GM12892 (cell line): ENCODE measurements around the gene SAP30BP.
A peak's percentile ranks its signal among the peaks of the same experiment; 100 is the strongest.

Experiments used
- DNase-seq: peaks from one replicate; pipeline ENCODE4 v3.0.0; 2011; ENCODE audit not compliant: insufficient read length
- FAIRE-seq: peaks from 2 replicates; lab custom pipeline; 2011; peaks lifted over from hg19 to GRCh38; lab: Jason Lieb, UNC
- POLR2A ChIP-seq: IDR thresholded peaks from 2 replicates; pipeline ENCODE4 v1.6.1; 2011; ENCODE audit warnings: low read depth, low read length, control low read depth
- POLR2AphosphoS5 ChIP-seq: IDR thresholded peaks from 2 replicates; pipeline ENCODE4 v1.6.1; 2011; ENCODE audit warnings: low read depth, low read length, control low read depth
- TAF1 ChIP-seq: IDR thresholded peaks from 2 replicates; pipeline ENCODE4 v1.6.1; 2011; ENCODE audit warnings: low read depth, mild to moderate bottlenecking, control low read depth, low read length, borderline replicate concordance

SAP30BP gene

DNA sequence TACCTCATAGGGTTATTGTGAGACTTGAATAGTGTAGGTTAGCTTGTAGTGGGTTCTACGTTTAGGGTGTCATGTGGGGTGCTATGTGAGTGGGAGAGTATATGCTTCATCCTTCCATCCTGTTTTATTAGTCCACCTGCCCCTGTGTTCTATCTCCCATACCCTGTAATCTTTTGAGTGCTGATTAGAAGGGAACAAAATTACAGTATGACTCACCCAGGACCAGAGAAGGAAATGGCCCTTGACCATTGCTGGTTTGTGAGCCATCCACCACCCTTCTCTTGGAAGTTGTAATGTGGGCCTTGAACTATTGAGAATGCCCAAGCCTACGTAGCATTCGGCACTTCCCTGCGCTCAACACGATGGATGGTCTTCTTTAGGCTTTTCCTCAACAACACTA is 17.1 kb downstream of the SAP30BP start:
- TF ChIP-seq TAF1 (no peak), POLR2AphosphoS5 (no peak)
- FAIRE-seq = no peak
- no peak for DNase-seq

DNA sequence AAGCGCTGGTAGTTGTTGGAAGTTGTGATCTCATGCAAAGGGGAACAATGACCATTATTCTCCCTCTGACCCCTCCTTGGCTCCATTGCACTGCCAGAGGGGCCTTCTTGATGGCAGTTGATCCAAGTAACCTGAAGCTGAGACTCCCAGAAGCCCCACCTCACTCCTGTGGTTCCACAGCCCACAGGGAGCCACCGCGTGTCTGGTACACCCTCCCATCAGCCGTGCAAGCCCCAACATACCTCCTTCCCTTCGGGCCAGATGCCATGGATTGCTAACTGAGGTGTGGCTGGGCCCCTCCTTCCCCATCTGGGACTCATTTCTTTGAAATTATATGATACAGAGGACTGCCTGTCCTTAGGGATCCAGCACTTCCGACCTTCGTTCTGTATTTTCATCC is 17.8 kb downstream of the SAP30BP start:
- no peak for FAIRE-seq
- TF ChIP-seq POLR2AphosphoS5 = no peak
- TF ChIP-seq POLR2A = no peak
- no peak for DNase-seq

DNA sequence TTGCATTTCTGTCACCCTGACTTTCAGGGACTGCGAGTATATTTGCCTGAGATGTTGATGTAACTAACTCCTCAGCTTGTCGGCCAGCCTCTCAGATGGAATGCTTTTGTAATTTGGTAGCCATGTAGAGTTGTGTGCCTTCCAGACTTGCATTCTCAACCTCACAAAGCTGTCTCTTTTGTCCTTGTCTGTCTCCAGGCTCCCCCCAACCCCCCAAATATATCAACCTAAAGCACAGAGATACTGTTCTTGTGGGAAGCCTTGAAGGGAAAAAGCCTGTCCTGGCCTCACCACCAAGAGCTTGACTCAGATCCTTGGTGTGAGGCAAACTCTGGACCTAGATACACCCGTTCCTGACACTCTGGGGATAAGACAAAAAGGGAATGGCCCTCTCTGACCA is 18.4 kb downstream of the SAP30BP start:
- FAIRE-seq = no peak
- no peak for DNase-seq
- no peak for TF ChIP-seq POLR2A
- no peak for TF ChIP-seq TAF1
- TF ChIP-seq POLR2AphosphoS5 = no peak

DNA sequence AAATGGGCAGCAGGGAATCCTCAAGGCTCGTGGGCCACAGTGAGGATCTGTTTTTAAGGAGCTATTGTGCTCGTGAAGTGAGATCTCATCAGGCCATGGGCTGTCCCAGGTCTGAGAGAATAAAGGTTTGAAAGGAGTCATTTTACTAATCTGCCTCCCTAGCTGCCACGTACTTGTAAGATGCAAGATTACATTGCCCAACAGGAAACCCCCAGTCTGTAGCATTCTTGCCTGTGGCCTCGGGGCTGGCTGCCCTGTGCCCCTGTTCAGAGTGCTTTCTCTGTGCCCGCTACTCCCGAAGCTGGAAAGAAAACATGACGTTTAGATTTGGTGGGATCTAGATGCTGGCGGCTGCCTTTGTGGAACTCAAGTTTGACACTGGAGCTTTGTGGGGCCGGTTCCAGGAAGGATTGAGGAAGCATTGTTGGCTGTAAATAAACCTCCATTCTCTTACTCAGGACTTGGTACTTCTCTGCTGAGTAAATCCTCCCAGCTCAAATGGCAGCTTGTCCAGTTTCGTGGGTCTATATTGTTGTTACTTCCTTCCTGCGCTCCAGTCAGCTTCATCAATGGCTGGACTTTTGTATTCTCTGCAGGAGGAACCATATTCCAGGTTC is 21.2 kb downstream of the SAP30BP start:
- DNase-seq (no peak), FAIRE-seq (peak; percentile 27)
- TF ChIP-seq TAF1 (no peak), POLR2AphosphoS5 (no peak), POLR2A (no peak)

DNA sequence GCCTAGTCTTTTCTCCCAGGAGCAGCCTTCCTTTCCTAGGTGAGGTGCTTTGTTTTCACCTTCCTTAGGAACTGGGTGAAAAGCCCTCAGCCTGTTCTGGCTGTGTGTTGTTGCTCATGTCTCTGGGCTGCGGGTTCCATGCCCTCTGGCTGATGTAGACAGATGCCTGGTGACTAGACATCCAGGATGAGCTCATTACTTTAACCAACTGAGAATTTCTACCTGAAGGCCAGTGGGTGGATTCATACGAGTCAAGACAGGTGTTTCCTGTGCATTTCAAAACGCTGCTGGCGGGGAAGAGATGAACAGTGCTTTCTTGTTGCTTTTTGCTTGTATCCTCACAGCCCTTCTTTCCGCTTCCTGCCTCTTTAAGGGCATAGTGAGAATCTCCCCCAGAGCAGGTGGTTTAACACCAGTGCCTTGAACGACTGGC is 22.3 kb downstream of the SAP30BP start:
- peak; percentile 82 for FAIRE-seq
- DNase-seq = peak; percentile 46

DNA sequence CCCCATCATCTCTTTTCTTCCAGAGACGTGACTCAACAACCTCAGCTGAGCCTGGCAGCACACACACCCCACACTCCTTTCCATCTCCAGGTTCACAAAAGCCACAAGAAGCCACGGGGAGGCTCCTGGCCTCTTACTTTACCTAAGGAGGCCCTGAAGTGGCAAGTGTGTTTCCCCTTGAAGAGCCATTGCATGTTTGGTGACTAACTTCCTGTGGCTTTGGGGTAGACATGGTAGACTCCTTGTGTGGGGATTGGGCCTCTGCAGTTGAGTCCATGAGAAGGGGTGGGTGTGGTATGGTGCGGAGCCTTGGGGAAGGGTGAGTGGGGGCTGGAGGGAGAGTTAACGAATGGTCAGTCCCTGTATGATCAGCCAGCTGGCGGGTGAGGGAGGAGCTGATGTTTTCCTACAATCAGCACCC is 24.2 kb downstream of the SAP30BP start:
- FAIRE-seq (no peak), DNase-seq (no peak)
- TF ChIP-seq TAF1 (no peak), POLR2AphosphoS5 (no peak), POLR2A (no peak)

More for the DNA sequence above, 22.3 kb downstream of the SAP30BP start:
- TF ChIP-seq POLR2AphosphoS5 (no peak), TAF1 (no peak), POLR2A (no peak)

DNA sequence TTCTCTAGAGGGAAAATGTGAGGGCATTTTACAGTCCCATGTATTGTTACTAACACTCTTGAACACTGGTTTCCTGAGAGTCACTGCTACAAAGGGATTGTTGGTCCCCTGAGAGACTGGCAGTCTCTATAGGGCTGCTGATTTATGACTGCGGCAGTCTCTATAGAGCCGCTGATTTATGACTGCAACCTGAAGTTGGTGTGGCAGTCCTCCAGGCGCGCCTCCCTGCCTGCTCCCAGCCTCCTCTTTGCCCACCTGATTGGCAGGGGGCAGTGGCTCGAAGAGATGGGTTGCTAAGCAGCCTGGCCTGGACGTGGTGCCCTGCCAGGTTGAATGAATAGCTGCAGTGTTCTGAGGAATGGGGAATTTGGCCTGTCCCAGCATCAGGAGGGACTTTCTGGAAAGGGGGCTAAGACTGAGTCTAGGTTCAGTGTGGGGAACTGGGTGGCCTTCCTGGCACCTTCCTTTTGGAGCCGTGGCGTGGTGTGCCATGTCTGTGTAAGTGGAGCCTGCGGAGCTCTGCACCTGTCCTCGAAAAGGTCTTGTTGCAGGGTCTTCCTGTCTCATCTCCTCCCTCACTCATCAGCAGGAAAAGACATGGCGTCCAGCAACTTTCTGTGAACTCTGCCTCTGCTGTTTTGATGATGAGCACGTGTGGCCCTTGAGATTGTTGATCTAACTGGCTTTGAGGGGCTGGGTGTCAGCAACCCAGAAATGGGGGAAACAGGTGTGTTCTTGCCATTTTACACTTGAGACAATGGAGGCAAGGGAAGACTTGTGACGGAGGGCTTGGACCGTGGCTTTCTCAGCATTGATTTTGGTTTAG is 24.9 kb downstream of the SAP30BP start:
- FAIRE-seq = no peak

DNA sequence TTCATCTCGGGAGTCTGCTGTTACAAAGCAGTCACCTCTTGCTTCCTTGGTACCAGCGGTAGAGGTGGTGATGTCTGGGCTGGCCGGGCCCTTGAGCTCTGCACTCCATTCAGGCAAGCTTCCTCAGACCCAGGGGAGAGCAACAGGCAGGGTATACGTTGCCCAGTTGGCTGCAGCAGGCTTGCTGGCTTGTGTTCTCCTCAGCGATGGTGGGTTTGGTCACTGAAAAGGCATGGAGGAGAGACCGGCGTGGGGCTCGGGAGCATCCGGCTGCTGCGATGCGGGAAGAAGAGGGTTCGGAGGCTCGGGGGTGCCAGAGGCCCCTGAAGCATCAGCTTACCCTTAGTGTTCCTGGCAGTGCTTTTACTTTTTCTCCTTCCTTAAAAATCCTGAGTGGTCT is 25.8 kb downstream of the SAP30BP start:
- TF ChIP-seq POLR2A = no peak
- TF ChIP-seq TAF1 = no peak
- no peak for TF ChIP-seq POLR2AphosphoS5
- DNase-seq (no peak), FAIRE-seq (no peak)

More for the DNA sequence above, 24.9 kb downstream of the SAP30BP start:
- no peak for TF ChIP-seq POLR2A
- TF ChIP-seq TAF1 = no peak
- no peak for TF ChIP-seq POLR2AphosphoS5
- no peak for DNase-seq

DNA sequence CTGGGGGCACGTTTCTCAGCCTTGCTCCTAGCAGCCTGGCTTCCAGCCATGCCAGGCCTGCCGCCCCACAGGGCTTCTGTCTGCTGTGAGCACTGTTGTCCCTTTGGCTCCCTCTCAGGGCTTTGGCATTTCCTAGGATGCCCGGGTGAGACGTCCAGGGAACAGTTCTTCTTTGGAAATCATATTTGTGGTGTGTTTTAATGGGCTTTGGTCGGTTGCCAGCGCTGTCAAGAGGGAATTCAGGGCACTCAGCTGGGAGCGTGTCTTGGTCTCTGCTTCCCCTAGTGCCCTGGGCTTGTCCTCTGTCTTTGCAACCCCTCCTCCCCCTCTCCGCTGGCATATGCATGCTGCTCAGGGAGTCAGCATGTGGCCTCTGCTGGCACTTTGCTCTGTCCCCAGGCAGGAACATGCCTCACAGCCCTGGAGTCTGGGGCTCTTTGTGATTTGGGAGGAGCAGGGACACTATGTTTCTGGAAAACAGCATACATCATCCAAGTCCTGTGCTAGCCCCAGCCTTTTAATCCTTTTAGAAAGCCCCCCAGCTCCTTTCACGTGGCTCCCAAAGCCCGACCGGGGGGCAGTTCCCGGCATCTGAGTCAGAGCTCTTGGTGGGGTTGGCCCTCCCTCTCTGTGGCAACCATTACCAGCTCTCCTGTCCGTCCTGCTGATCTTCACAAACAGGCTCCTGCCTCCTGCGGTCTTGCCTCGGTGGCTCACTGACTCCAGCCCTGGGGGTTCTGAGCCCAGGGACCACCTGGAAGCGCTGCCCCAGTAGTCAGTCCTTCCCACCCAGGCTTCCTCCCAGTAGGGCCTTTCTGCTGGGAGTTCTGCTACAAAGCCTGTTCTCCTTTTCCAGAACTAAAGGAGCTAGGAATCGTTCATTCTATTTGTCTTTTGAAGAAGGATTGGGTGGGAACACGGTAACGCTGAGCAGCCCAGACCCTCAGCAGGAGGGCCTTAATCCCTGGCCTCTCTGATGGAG is 26.7 kb downstream of the SAP30BP start:
- TF ChIP-seq POLR2A = no peak
- TF ChIP-seq TAF1 = no peak
- TF ChIP-seq POLR2AphosphoS5 = no peak
- DNase-seq = no peak
- no peak for FAIRE-seq

DNA sequence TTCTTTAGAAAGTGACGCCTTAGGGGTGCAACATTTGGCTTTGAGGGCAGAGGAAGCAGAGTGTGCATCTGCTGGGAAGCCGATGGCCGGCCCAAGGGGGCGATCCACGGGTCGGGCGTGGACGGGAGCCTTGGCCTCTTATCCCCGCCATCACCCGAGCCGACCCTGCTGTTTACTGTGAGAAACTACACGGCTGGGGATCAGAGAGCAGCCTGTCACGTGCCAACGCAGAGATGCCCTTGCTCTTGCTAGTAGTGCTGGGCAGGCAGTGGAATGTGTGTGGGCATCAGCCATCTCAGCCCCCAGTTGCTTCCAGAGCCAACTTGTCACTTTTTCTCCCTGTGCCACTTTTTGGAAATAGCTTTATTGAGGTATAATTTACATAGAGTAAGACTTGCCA is 27.4 kb downstream of the SAP30BP start:
- FAIRE-seq (no peak), DNase-seq (no peak)
- TF ChIP-seq POLR2AphosphoS5 (no peak), POLR2A (no peak)

DNA sequence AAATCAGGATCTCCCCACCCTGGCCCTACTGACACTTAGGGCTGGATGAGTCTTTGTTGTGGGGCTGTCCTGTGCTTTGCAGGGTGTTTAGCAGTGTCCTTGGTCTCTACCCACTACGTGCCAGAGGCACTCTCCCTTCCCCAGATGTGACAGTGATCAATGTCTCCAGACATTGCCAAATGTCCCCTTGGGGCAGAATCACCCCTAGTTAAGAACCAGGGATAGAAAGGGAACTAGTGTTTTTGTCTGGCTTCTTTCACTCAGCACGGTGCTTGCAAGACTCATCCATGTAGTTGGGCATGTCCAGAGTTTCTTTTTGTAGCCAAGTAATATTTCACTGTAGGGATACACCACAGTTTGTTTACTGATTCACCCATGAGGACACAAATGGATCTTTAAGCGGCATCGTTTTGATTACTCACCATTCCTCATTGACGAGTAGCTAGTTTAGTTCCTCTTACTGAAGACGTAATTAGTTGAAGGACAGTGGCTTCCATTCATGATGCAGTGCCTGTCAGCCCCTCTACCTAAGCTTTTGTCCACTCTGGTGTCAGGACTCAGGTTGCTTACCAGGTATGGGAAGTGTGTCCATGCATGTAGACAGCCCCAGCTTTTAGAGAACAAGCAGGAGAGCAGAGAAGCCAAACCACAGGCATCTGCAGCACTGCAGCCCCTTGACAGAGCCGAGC is 28.1 kb downstream of the SAP30BP start:
- TF ChIP-seq POLR2A (no peak), TAF1 (no peak), POLR2AphosphoS5 (no peak)
- FAIRE-seq (no peak), DNase-seq (no peak)
